Stimulated activated CD8-positive, alpha-beta memory T cell treated with anti-CD3 and anti-CD28 coated beads, Interleukin-4, amount 100 ng/mL, for 1 hour (primary cell): Measurements from ENCODE around the gene SNAP47.

Experiments used
- DNase-seq, 2 donors: peaks; one replicate each; pipeline ENCODE4 v3.0.0-alpha.2; 2020; ENCODE audit warnings: low read depth in 2 of 2, low spot score in 1 of 2

Gene SNAP47

GRCh38 chr1:227731696-227732585 lies 3.3 kb upstream of the SNAP47 start:
- no peak for DNase-seq

GRCh38 chr1:227732586-227733308 lies 2.5 kb upstream of the SNAP47 start:
- no peak for DNase-seq

- no peak for DNase-seq
These were observed 1.9 kb upstream of the SNAP47 start for GRCh38 chr1:227733309-227733705.

GRCh38 chr1:227733751-227734545 lies 1.3 kb upstream of the SNAP47 start:
- DNase-seq, result no peak

- DNase-seq, result no peak
These were observed 734 bp upstream of the SNAP47 start for GRCh38 chr1:227734546-227734855.

- no peak for DNase-seq
These were observed 477 bp downstream of the SNAP47 start for GRCh38 chr1:227735539-227736285.

- no peak for DNase-seq
These were observed 1.7 kb downstream of the SNAP47 start for GRCh38 chr1:227736814-227737432.

GRCh38 chr1:227738820-227739219 lies 3.6 kb downstream of the SNAP47 start:
- no peak for DNase-seq

GRCh38 chr1:227739636-227740035 lies 4.4 kb downstream of the SNAP47 start:
- DNase-seq, result no peak

GRCh38 chr1:227740401-227740960 lies 5.2 kb downstream of the SNAP47 start:
- DNase-seq, result no peak

- DNase-seq, result no peak
These were observed 6.1 kb downstream of the SNAP47 start for GRCh38 chr1:227741166-227741870.

GRCh38 chr1:227742738-227743715 lies 7.8 kb downstream of the SNAP47 start:
- no peak for DNase-seq

- DNase-seq, result no peak
These were observed 9.4 kb downstream of the SNAP47 start for GRCh38 chr1:227744668-227745067.

- no peak for DNase-seq
These were observed 10.5 kb downstream of the SNAP47 start for GRCh38 chr1:227745568-227746265.

- no peak for DNase-seq
These were observed 11.4 kb downstream of the SNAP47 start for GRCh38 chr1:227746676-227747075.

- DNase-seq, result no peak
These were observed 12.1 kb downstream of the SNAP47 start for GRCh38 chr1:227747382-227747781.

- no peak for DNase-seq
These were observed 12.8 kb downstream of the SNAP47 start for GRCh38 chr1:227747948-227748495.
